Measurements from ENCODE around the gene MORN1.
A peak's percentile ranks its signal among the peaks of the same experiment; 100 is the strongest.

MORN1 gene

GRCh38 chr1:2419416-2419815 lies 28.1 kb upstream of the MORN1 start:
- DNase-seq (ENCODE audit: low spot score) = no peak

DNA sequence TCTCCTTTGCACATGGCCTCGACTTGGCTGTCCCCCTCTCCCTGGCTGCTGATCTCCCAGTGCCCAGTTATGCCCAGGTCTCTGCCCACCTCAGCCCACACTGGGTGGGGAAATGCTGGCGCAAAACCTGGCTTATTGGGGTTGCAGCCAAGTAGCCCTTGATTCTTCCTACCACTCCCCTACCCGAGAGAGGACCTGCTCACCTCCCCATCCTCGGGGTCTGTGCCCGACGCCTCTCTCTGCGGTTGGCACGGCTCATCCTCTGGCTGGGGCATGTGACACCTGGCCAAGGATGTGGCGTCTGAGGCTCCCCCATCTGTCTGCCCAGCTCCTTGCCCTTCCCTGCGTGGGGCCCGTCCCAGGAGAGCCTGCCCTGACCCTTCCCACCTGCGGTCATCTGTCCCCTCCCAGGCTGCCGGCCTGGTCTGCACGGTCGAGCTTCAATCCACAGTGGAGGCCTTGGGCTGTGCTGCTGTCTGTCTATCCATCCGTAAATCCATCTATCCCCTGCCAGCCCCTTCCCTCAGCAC lies 27.5 kb upstream of the MORN1 start:
- DNase-seq (ENCODE audit: low spot score) = no peak

DNA sequence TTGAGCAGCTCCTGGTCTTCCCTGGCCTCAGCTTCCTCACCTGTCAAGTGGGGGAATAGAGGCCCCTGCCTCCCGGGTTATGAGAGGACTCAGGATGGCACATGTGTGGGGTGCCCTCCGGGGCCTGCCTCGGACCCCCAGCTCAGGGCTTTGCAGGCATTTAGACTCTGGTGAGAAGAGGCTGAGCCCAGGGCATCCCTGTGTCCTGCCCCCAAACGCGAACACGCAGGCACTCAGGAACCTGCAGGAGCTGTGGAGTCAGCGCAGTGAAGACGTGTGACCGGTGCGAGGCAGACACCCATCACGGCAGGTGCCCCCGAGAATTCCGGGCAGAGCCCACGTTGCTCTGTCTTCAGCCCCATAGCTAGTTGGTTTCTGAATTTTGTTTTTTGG lies 26.5 kb upstream of the MORN1 start:
- no peak for DNase-seq (ENCODE audit: low spot score)

DNA sequence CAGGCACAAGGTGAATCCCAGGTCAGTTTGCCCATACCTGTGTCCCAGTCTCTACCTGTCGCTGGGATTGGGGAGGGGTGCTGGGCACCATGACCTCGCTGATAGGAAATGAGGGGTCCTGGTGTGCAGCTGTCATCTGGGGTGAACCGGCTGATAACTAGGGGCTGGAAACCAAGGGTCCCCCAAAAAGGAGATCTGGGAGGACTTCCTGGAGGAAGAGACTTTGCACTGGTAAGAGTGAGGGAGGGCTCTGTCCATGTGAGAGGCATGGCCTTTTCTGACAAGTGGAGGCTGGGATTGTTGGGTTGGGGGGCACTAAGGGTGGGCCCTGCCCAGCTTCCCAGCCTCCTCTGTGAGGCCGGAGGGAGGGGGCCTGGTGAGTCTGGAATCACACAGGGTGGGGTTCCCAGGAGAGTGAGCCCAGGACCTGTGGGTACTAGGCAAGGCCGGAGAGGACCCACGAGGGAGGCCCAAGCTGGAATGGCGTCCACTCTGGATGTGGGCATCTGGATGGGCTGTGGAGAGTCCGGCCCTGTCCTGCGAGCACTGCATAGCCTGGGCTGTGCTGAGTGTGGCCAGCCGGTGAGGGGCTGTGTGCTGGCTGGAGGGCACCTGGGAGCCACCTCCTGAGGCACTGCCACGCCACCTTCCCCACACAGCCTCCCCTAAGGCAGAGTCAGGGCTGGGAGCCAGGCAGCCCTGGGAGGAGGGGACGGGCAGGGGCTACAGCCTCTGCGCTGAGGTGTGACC lies 25.9 kb upstream of the MORN1 start:
- DNase-seq (ENCODE audit: low spot score) = no peak

GRCh38 chr1:2416403-2416802 lies 25.0 kb upstream of the MORN1 start:
- no peak for DNase-seq (ENCODE audit: low spot score)

- DNase-seq (ENCODE audit: low spot score) = no peak
These were observed 24.5 kb upstream of the MORN1 start for GRCh38 chr1:2415801-2416208.

DNA sequence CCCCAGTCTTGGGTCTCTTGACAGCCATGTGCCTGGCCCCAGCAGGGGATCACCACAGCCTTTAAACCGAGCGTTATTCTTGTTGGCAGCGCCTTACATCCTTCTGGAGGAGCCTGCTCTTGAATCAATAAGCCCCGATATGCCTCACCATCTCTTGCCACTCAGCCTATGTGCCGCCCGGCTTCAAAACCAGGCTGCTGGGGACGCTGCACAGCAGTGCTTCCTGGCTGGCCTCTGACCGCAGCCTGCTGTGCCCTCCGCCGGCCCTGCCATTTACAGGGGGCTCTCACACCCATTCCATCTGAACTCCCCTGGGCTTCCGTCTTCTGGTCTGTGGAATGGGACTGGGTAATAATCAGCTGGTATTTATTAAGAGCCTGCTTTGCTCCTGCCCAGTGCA lies 24.0 kb upstream of the MORN1 start:
- DNase-seq (ENCODE audit: low spot score) = no peak

- DNase-seq (ENCODE audit: low spot score) = peak; percentile 64
These were observed 23.1 kb upstream of the MORN1 start for GRCh38 chr1:2414297-2414958.

DNA sequence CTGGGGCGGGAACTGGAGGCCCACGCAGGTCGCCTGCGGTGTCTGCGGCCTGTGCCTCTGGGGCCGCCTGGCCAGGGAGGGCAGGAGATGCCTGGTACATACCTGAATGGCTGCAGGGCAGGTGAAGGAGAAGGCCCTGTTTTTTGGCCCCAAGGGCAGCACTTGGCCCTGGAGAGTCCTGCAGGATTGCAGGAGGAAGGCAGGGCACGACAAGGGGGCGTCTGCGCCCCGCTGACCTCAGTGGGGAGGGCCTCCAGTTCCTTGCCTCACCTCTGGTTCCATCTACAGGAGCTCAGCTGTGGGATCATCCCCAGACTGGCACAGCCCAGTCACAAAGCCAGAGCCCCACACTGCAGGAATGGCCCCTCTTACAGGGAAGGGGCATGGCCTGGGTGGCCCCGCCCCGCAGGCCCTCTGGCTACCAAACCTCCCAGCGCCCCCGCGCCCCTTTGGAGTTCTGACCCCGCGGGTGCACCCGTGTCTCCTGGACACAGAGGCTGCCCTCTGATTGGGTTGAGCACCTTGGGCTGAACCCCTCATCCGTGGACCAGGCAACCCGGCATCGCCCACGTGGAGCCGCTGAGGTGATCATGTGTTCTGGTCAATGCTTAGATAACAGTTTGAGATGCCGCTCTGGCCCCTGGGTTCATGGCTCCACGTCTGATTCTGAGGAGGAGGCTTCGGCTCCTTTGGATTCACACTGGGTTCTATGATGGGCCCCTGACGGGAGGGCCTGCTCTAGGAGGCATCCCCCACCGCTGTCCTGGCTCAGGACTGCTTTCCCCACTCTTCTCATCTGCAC lies 22.3 kb upstream of the MORN1 start:
- DNase-seq (ENCODE audit: low spot score) = no peak

GRCh38 chr1:2412773-2413494 lies 21.6 kb upstream of the MORN1 start:
- no peak for DNase-seq (ENCODE audit: low spot score)

- peak; percentile 92 for DNase-seq (ENCODE audit: low spot score)
These were observed 21.0 kb upstream of the MORN1 start, which contains the start of gene PEX10 for GRCh38 chr1:2412395-2412772. PEX10 (minus strand) TSS chr1:2412564; CDS start chr1:2412502, 62 bp downstream.

GRCh38 chr1:2411801-2412394 lies 20.5 kb upstream of the MORN1 start:
- DNase-seq (ENCODE audit: low spot score) = no peak

DNA sequence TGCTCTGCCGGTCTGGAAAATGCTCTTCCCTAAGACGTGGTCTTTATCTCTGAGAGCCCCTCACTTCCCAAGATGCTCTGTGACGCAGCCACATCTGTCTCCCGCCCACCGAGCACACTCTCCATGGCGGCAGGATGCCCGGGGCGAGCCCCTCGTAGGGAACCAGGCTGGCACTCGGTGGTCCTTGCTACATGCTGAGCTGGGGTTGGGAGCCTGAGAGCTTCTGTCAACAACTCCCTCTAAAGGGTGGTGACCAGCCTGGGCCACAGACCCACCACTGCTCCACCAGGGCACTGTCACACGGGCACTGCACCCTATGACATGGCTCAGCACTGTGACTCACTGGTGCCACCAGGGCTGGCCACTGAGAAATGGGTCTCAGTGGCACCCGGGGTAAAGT lies 18.4 kb upstream of the MORN1 start:
- no peak for DNase-seq (ENCODE audit: low spot score)

DNA sequence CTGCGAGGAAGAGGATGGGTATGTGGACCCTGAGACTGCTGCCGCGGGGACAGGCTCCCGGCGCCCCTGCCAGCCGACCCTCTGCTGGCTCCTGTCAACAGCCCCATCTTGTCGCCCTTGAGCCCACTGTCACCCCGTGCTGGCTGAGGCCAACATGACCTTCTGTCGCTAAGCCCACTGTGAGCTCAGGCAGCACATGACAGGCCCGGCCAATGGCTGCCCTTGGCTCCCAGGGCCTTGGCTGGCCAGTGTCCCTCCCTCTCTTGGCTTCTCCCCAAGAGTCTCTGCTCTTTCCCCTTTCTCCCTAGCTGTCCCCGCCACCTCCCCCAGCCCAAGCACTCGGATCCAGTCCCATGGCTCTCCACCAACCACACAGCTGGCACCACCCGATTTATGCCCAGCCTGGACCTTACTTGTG lies 17.5 kb upstream of the MORN1 start:
- no peak for DNase-seq (ENCODE audit: low spot score)

- DNase-seq (ENCODE audit: low spot score) = no peak
These were observed 17.1 kb upstream of the MORN1 start for GRCh38 chr1:2408456-2408855.

DNA sequence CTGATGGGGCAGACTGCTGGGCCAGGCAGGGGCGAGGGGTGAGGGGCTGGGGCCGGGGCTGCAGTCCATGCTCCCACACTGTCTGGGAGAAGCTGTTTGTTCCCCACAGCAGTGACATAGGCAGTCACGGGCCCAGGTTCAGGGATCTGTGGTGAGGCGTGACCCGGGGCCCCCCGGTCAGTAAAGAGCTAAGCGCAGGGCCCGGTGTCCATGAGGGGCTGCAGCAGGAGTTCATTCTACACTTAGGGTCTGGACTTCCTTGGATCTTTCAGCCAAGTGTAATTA lies 16.6 kb upstream of the MORN1 start:
- no peak for DNase-seq (ENCODE audit: low spot score)

GRCh38 chr1:2407166-2407990 lies 16.0 kb upstream of the MORN1 start:
- DNase-seq (ENCODE audit: low spot score) = no peak

DNA sequence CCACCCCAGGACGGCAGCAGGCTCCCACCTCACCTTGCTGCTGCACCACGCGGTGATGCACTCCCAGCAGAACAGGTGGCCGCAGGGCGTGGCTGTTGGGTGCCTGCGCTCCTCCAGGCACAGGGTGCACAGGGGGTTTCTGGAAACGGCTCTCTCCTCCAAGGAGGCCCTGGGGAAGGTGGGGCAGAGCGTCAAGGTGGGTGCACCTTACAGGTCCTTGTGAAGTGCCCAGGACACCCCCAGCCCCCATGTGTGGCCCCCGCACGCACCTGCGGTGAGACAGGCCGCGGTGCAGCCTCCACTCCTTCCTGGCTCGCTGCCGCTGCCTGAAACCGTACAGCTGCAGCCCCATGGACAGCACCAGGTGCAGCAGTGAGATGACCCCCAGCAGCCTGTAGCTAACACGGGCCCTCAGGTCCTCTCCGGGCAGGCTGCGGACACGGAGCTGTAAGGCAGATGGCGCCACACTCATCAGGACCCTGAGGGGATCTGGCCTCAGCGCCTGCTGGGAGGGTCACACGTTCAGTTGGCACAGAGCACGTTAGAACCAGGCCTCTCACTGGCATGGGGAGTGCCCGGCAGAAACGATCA lies 15.2 kb upstream of the MORN1 start:
- DNase-seq (ENCODE audit: low spot score) = no peak

- DNase-seq (ENCODE audit: low spot score) = no peak
These were observed 14.4 kb upstream of the MORN1 start for GRCh38 chr1:2405588-2406295.
